Bronchial epithelial cell (primary cell): ENCODE measurements around the gene PDSS2. TPM values are rescaled to one million over a fixed set of nuclear protein-coding genes. Genes with fewer than 3 reads are reported as not detected.

Experiments used
- DNase-seq: peaks from one replicate; pipeline ENCODE4 v3.0.0-alpha.2; 2010; ENCODE audit warnings: low read depth
- FAIRE-seq: peaks from 2 replicates; lab custom pipeline; 2011; peaks lifted over from hg19 to GRCh38; lab: Jason Lieb, UNC
- H3K27me3 ChIP-seq: 2 replicates; pipeline ENCODE4 v1.5.1; 2011; ENCODE audit warnings: low read length; ENCODE audit not compliant: control insufficient read depth, insufficient read depth
- H3K36me3 ChIP-seq: 2 replicates; pipeline ENCODE4 v1.5.1; 2011; ENCODE audit warnings: low read length; ENCODE audit not compliant: control insufficient read depth, insufficient read depth
- H3K4me3 ChIP-seq: 2 replicates; pipeline ENCODE4 v1.5.1; 2011; ENCODE audit warnings: mild to moderate bottlenecking, low read depth, low read length, control low read depth
- CTCF ChIP-seq: IDR thresholded peaks from 2 replicates; pipeline ENCODE4 v1.5.1; 2011; ENCODE audit warnings: mild to moderate bottlenecking, moderate library complexity, low read length, control low read depth, inconsistent platforms; ENCODE audit not compliant: insufficient read depth, severe bottlenecking
- total RNA-seq: library from RNA; depleted of rRNA; stranded (reverse); fragments of >200 nt; gene quantifications from 2 replicates; pipeline ENCODE4 v1.2.1, GENCODE V29; 2014

Gene PDSS2
- total RNA-seq, 1 donor from 2014 or later, result 18.2 TPM

- FAIRE-seq (no peak), DNase-seq (no peak)
- Histone ChIP-seq H3K4me3 (no peak overlapping the region), H3K27me3 (no peaks in the 10 kb centered on the region), H3K36me3 (no peaks in the 10 kb centered on the region)
- no peak for TF ChIP-seq CTCF
Observed at GRCh38 chr6:107187630-107188029, 271.7 kb downstream of the PDSS2 start.

- DNase-seq (no peak), FAIRE-seq (no peak)
- Histone ChIP-seq H3K4me3 (no peak overlapping the region), H3K36me3 (no peaks in the 10 kb centered on the region), H3K27me3 (no peaks in the 10 kb centered on the region)
- TF ChIP-seq CTCF, result no peak
Observed at GRCh38 chr6:107186047-107186446, 273.3 kb downstream of the PDSS2 start.

- H3K4me3 ChIP-seq, result no peak overlapping the region
- peak; percentile 60 for TF ChIP-seq CTCF
- no peaks in the 10 kb centered on the region for H3K36me3 ChIP-seq
- DNase-seq, result peak; percentile 46
- FAIRE-seq, result no peak
- no peaks in the 10 kb centered on the region for H3K27me3 ChIP-seq
Observed at GRCh38 chr6:107185391-107185970, 273.9 kb downstream of the PDSS2 start.

DNA sequence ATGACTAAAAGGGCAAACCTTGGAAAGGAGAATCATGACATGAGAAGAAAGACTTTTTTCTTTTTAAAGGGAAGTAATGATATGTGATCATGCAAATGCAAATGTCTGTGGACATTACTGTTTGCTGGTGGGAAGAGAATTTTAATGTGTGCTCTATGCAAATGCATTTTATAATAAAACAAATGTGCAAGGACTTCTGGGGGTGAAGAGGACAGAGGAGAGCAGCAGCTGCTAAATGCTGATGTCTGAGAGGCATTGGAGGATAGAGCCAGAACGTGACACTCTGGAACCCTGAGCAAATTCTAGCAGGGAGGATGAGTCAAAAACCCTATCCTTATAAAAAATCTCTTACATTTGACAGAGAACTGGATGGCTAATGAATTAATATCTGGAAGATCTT is 274.9 kb downstream of the PDSS2 start:
- no peaks in the 10 kb centered on the region for H3K27me3 ChIP-seq
- H3K4me3 ChIP-seq, result no peak overlapping the region
- FAIRE-seq (no peak), DNase-seq (no peak)
- H3K36me3 ChIP-seq, result no peaks in the 10 kb centered on the region
- no peak for TF ChIP-seq CTCF

DNA sequence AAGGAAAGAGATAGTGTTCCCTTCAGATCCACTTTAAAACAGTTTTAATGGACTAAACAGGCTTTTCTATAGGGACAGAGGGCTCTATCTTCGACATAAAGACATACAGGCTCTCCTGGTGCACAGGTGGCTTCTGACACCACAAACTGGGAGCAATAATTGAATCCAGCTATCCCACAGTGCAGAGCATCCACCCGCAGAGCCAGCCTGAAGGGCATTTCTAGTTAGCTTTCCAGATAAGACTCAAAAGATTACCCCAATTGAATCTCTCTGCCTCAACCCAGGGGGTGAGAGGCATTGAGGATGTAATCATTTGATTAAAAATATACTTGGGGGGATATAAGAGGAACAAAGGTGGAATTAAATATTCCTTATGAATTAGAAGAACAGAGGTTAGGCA is 279.3 kb downstream of the PDSS2 start:
- Histone ChIP-seq H3K4me3 (no peak overlapping the region), H3K27me3 (no peaks in the 10 kb centered on the region), H3K36me3 (no peaks in the 10 kb centered on the region)
- FAIRE-seq (no peak), DNase-seq (no peak)
- no peak for TF ChIP-seq CTCF

GRCh38 chr6:107179004-107179403 is 280.4 kb downstream of the PDSS2 start:
- H3K4me3 ChIP-seq, result no peak overlapping the region
- DNase-seq (peak; percentile 21), FAIRE-seq (no peak)
- H3K27me3 ChIP-seq, result no peaks in the 10 kb centered on the region
- H3K36me3 ChIP-seq, result no peaks in the 10 kb centered on the region
- peak; percentile 21 for TF ChIP-seq CTCF
